Mesothelial cell of epicardium (in vitro differentiated cells): ENCODE measurements around the gene TMEM131L. TPM values are rescaled to one million over a fixed set of nuclear protein-coding genes. Genes with fewer than 3 reads are reported as not detected.
"Not testable (repeated sequence)": the region's sequence is repeated elsewhere in the genome, so short reads cannot be mapped to it uniquely, and the experiment has no call there.

ENCODE experiments used
- DNase-seq, 2 experiments: peaks; one replicate each; pipeline ENCODE4 v3.0.0; 2021; ENCODE audit warnings: low spot score in 2 of 2; ENCODE audit not compliant: unreplicated experiment in 2 of 2
- H3K27ac Mint-ChIP-seq: 2 replicates; pipeline ENCODE4 v1.8.0; 2021; ENCODE audit warnings: mixed read lengths
- H3K27me3 Mint-ChIP-seq: 2 replicates; pipeline ENCODE4 v1.8.0; 2021; ENCODE audit warnings: low read depth, mixed read lengths
- H3K36me3 Mint-ChIP-seq: 2 replicates; pipeline ENCODE4 v1.8.0; 2021; ENCODE audit warnings: mixed read lengths
- H3K4me1 Mint-ChIP-seq: 2 replicates; pipeline ENCODE4 v1.8.0; 2021; ENCODE audit warnings: mixed read lengths
- H3K4me3 Mint-ChIP-seq: 2 replicates; pipeline ENCODE4 v1.8.0; 2021; ENCODE audit warnings: mild to moderate bottlenecking, moderate library complexity, mixed read lengths
- H3K9me3 Mint-ChIP-seq: 2 replicates; pipeline ENCODE4 v1.8.0; 2021; ENCODE audit warnings: mixed read lengths
- total RNA-seq: library from RNA; stranded (reverse); gene quantifications from 3 replicates; pipeline ENCODE4 v1.2.1, GENCODE V29; 2021
- TF ChIP-seq, protein P1 (sequence below): fragments of 200-600 bp; sonication (generic); IDR thresholded peaks from one replicate; pipeline ENCODE4 v1.5.0; 2021; ENCODE audit warnings: antibody characterized with exemption; ENCODE audit not compliant: unreplicated experiment

The TMEM131L gene
- total RNA-seq, 1 donor from 2014 or later: 13.9 TPM

DNA sequence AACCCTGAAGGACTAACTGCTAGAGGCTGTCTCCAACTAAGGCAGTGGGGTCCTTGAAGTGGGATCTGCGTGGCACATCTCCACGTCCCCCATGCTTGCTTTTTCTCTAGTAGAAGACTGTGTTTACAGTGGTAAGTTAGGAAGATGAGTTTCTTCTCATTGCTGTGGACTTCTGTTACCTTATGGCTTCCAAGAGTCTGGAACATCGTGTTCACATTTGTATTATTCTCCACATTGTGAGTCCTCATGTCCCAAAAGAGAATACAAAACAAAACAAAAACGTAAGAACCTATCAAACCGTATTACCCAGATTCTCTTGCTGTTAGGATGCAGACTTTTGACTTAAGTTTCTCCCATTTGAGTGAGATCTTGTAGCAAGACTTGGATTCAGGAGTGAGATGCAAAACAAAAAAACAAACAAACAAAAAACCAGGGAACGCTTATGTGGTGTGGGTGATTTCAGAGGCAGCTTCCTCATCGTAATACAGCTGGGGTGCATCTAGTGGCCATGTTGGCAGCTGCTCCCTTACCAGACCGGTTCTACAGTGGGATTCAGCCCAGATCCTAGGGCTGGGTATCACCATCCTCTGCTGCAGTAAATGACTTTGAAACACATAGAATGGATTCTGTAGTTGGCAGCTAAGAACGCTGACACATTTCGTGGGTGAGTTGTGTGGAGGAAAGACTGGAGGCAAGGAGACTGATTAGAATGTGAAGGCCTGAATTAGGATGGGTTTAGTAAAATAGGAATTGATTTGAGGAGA lies 41.3 kb downstream of the TMEM131L start:
- DNase-seq: no peak
- no peak overlapping the region for H3K4me3 Mint-ChIP-seq
- peaks cover 22% of the 10 kb centered on the region for H3K9me3 Mint-ChIP-seq
- H3K4me1 Mint-ChIP-seq: peaks cover 12% of the 10 kb centered on the region
- no peaks in the 10 kb centered on the region for H3K27me3 Mint-ChIP-seq
- peaks cover 9% of the 10 kb centered on the region for H3K36me3 Mint-ChIP-seq
- no peak overlapping the region for H3K27ac Mint-ChIP-seq
- TF ChIP-seq, protein P1, sequence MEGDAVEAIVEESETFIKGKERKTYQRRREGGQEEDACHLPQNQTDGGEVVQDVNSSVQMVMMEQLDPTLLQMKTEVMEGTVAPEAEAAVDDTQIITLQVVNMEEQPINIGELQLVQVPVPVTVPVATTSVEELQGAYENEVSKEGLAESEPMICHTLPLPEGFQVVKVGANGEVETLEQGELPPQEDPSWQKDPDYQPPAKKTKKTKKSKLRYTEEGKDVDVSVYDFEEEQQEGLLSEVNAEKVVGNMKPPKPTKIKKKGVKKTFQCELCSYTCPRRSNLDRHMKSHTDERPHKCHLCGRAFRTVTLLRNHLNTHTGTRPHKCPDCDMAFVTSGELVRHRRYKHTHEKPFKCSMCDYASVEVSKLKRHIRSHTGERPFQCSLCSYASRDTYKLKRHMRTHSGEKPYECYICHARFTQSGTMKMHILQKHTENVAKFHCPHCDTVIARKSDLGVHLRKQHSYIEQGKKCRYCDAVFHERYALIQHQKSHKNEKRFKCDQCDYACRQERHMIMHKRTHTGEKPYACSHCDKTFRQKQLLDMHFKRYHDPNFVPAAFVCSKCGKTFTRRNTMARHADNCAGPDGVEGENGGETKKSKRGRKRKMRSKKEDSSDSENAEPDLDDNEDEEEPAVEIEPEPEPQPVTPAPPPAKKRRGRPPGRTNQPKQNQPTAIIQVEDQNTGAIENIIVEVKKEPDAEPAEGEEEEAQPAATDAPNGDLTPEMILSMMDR: no peak

DNA sequence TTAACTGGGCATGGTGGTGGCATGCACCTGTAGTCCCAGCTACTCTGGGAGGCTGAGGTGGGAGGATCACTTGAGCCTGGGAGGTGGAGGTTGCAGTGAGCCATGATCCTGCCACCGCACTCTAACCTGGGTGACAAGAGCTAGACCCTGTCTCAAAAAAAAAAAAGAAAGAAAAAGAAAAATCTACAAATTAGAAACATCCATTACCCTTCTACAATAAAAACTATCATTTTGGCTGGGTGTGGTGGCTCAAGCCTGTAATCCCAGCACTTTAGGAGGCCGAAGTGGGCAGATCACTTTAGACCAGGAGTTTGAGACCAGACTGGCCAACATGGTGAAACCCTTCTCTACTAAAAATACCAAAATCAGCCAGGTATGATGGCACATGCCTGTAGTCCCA lies 43.1 kb downstream of the TMEM131L start:
- H3K27ac Mint-ChIP-seq, H3K27me3 Mint-ChIP-seq, DNase-seq, H3K4me3 Mint-ChIP-seq, H3K36me3 Mint-ChIP-seq: not testable (repeated sequence)
- Mint-ChIP-seq H3K9me3 (peaks cover 22% of the 10 kb centered on the region), H3K4me1 (peaks cover 29% of the 10 kb centered on the region)

DNA sequence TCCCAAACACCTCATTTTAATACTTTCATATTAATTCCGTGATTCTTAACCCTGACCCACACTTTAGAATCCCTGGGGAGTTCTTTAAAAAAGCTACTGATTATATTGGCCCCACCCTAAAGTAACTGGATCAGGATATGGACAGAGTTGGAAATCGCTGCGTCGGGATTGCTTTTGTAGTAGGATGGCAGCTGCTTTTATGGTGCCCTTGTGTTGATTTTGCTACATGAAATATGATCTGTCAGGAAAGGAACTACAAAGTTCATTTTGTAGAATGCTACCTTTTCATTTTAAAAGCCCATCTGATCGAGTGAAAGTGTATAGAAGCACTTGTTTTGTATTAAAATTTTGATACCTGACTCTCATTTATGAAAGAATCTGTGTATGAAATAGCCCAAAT lies 43.6 kb downstream of the TMEM131L start:
- no peak overlapping the region for H3K27ac Mint-ChIP-seq
- H3K36me3 Mint-ChIP-seq: peaks cover 7% of the 10 kb centered on the region
- DNase-seq: no peak
- TF ChIP-seq, protein P1: no peak
- H3K27me3 Mint-ChIP-seq: no peaks in the 10 kb centered on the region
- peaks cover 21% of the 10 kb centered on the region for H3K9me3 Mint-ChIP-seq
- H3K4me3 Mint-ChIP-seq: no peak overlapping the region
- peaks cover 30% of the 10 kb centered on the region for H3K4me1 Mint-ChIP-seq

DNA sequence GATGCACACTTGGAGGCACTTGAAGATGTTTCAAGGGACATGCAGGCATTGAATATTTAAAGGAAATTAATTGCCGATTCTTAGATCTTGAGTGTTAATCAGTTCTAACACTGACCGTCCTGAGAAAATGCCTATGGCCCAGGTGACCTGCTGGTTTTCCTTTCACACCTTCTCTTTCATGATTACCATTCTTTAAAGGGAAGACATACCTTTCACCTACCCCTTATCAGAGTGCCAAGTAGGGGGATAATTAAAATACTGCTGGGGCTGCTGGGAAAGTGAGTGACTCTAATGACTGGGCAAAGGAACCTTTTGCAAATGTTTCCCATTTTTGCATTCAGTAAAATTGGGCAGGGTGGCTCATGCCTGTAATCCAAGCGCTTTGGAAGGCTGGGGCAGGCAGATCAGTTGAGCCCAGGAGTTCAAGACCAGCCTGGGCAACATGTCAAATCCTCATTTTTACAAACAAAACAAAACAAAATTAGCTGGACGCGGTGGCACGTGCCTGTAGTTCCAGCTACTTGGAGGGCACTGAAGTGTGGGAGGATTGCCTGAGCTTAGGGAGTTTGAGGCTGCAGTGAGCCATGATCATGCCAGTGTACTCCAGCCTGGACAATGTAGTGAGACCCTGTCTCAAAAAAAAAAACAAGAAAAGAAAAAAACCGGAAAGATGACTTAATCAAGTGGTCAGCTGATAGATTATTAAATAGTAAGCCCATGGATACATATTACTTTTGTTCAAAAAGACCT lies 44.3 kb downstream of the TMEM131L start:
- Mint-ChIP-seq H3K27ac (no peak overlapping the region), H3K4me1 (peaks cover 30% of the 10 kb centered on the region), H3K36me3 (peaks cover 6% of the 10 kb centered on the region), H3K4me3 (no peak overlapping the region), H3K27me3 (no peaks in the 10 kb centered on the region), H3K9me3 (peaks cover 19% of the 10 kb centered on the region)
- TF ChIP-seq, protein P1: no peak
- no peak for DNase-seq

DNA sequence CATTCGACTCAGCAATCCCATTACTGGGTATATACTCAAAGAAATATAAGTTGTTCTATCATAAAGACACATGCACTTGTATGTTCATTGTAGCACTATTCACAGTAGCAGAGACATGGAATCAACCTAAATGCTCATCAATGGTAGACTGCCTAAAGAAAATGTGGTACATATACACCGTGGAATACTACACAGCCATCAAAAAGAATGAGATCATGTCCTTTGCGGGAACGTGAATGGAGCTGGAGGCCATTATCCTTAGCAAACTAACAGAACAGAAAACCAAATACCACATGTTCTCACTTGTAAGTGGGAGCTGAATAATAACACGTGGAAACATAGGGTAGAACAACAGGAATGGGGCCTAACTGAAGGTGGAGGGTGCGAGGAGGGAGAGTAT lies 44.9 kb downstream of the TMEM131L start:
- Mint-ChIP-seq H3K27ac (no peak overlapping the region), H3K4me3 (no peak overlapping the region), H3K36me3 (no peaks in the 10 kb centered on the region), H3K4me1 (peaks cover 30% of the 10 kb centered on the region), H3K9me3 (peaks cover 12% of the 10 kb centered on the region), H3K27me3 (no peaks in the 10 kb centered on the region)
- no peak for DNase-seq
- TF ChIP-seq, protein P1: no peak
